Measurements from ENCODE around the gene PERCC1.

The PERCC1 gene

GRCh38 chr16:1413684-1414531, 17.0 kb upstream of the PERCC1 start:
- DNase-seq = peak; percentile 27

- DNase-seq = peak; percentile 17
These were observed 16.2 kb upstream of the PERCC1 start, which contains the start of gene UNKL for GRCh38 chr16:1414532-1415260. UNKL (minus strand) TSS chr16:1414704; CDS start chr16:1414691, 13 bp downstream.

- no peak for DNase-seq
These were observed 14.3 kb upstream of the PERCC1 start for GRCh38 chr16:1416521-1416941.

DNA sequence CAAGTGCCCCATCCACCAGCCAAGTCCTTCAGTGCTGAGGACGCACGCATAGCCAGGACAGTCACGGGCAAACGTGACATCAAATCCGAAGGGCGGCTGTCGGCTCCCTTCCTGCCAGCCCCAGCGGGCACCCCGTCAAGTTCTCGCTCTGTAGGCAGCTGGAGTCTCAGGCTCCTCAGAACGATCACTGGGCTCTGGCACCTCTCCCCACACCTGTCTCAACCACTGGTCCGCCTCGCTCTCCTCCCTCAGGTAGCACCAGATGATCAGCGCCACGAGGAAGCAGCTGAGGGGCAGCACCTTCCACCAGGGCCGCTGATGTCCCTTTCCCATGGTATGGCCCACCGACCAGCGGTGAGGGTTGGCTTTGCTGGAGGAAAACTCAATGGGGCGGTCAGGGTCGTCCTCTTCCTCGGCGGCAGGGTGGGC, 10.8 kb upstream of the PERCC1 start:
- DNase-seq = no peak

DNA sequence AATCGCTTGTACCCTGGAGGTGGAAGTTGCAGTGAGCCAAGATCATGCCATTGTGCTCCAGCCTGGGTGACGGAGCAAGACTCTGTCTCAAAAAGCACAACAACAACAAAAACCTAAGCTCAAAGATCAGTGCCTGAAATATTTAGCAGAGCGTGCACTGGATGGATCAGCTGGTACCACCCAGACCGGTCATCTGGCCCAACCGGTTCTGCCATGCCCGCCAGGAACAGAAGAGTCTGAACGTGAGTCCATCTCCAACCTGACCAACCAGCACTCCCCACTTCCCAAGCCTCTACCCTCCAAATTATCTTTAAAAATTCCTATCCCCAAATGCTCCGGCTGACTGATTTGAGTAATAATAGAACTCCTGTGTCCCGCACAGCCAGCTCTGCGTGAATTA, 8.8 kb upstream of the PERCC1 start:
- DNase-seq = no peak

- DNase-seq = no peak
These were observed 6.8 kb upstream of the PERCC1 start for GRCh38 chr16:1424028-1424427.

DNA sequence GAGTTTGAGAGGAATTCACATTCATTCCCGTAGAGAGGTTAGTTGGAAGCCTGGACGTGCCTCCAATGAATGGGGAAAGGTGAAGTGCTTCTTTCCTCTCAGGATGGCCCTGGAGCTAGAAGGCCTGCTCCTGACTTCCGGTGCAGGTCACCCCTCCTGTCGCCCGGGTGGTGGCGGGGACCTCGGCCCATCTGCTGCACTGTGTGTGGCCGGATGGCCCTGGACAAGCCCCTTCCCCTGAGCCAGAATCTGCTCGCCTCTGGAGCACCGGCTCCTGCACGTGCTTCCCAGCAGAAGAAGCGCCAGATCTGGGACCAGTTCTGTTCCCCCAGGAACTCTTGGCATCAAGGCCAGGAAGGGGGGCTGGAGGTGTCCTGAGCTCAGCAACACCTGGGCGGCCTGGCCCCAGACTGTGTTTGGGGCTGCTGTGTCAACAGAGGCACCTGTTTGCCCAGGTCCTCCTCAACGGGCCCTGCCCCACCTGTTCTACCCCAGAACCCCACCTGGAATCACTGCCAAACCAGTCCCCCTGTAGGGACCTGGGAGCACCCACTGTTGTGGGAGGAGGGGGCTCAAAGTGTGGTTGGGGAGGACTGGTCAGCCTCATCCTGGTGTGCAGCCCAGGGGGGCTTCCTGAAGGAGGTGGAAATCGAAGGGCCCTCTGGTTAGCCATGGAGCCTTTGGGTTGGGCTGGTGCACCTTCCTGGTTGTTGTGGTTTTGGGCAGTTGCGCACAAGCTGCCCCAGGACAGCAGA, 5.1 kb upstream of the PERCC1 start:
- no peak for DNase-seq

GRCh38 chr16:1426734-1427471, 4.0 kb upstream of the PERCC1 start:
- DNase-seq = peak; percentile 73

- no peak for DNase-seq
These were observed 3.1 kb upstream of the PERCC1 start for GRCh38 chr16:1427473-1428461.

DNA sequence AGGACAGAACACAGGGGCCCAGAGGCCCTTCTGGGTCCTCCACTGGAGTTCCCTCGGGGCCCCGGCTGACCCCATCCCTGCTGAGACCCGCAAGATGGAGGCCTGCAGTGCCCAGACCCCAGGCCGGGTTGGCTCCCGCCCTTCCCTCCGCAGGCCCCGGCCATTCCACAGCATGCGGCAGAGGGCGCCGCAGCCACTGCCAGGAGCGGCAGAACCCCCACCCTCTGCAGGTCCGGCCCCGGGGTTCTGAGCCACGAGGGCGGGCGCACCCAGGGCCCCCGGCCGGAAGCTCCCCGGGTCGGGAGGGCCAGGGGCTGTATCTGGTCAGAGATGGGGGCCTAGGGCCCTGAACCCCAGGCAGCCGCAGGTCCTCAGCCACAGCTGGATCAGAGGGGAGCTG, 2.4 kb upstream of the PERCC1 start:
- no peak for DNase-seq

GRCh38 chr16:1429012-1429411, 1.9 kb upstream of the PERCC1 start:
- no peak for DNase-seq

DNA sequence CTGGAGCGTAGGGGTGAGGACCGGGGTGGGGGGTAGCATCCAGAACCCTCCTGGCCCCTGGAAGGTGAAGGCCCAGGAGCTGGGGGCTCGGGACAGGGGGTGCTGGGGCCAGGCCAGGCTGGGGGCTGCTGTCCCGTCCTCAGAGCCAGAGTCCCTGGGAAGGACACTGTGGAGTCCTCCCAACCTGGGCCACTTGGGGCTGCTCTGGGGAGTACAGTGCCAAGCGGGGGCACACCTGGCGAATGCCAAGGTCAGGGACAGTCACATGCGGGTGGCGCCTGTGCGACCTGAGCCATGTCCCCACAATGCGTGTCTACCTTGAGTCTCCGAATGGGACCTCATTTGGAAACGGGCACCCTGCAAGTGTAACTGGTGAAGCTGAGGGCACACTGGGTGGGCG, 1.2 kb upstream of the PERCC1 start:
- DNase-seq = no peak

- no peak for DNase-seq
These were observed 592 bp upstream of the PERCC1 start for GRCh38 chr16:1430214-1430758.

- DNase-seq = no peak
These were observed 806 bp downstream of the PERCC1 start for GRCh38 chr16:1431497-1432270.

- no peak for DNase-seq
These were observed 1.7 kb downstream of the PERCC1 start for GRCh38 chr16:1432388-1433262.

DNA sequence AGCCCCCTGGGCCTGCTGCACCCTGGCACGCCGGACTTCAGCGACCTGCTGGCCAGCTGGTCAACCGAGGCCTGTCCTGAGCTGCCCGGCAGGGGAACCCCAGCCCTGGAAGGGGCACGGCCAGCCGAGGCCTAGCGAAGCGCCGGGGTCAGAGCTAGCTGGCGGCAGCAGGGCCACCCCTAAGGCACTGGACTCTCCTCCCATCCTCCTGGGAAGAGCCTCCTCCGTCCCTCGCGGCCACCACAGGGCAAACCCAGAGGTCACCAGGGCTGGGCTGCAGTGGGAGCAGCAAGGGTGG, 2.3 kb downstream of the PERCC1 start:
- DNase-seq = no peak

- DNase-seq = no peak
These were observed 2.9 kb downstream of the PERCC1 start for GRCh38 chr16:1433756-1434155.

DNA sequence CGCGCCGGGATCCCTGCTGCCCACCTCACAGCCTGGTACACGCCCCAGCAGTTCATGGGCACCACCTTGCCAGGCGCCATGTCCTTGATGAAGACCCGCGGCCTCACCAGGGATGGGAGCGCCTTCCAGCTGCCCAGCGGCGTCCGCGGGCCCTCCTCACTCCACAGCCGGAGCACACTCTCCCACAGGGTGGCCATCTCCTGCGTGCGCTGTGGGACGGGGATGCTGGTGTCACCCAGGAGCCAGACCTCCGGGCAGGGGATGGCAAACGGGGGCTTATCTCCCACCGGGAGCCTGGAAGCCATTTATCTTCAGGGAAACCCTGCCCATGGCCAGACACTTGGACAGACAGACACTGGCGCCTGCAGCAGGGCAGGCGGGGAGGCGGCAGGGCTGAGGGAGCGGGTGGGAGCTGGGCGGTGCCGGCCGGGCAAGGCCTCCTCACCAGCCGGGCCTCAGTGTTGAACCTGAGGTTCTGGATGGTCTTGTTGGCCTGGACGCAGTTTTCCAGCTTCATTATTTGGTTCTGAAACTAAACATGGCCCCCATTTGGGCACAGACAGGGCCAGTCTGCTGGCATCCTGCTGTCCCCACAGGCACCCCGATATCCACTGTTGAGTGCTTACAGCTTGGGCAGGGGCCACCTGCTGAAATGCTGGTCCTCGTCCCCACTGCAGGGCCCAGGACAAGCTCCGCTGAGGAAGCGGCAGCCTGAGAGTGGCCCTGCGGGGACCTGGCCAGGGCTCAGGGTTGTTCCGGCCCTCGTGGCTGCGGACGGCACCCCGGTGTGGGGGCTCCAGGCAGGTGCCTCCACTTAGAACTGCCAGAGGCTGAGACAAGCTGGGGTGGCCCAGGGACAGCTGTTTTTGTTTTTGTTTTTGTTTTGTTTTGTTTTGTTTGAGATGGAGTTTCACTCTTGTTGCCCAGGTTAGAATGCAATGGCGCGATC, 4.0 kb downstream of the PERCC1 start:
- DNase-seq = no peak

Data from DMS79 treated with DMSO at 0.1 percent for 48 hours (cell line).